ENCODE data around the gene FBXL16.
"Not testable (repeated sequence)": the region's sequence is repeated elsewhere in the genome, so short reads cannot be mapped to it uniquely, and the experiment has no call there.

FBXL16 gene, protein sequence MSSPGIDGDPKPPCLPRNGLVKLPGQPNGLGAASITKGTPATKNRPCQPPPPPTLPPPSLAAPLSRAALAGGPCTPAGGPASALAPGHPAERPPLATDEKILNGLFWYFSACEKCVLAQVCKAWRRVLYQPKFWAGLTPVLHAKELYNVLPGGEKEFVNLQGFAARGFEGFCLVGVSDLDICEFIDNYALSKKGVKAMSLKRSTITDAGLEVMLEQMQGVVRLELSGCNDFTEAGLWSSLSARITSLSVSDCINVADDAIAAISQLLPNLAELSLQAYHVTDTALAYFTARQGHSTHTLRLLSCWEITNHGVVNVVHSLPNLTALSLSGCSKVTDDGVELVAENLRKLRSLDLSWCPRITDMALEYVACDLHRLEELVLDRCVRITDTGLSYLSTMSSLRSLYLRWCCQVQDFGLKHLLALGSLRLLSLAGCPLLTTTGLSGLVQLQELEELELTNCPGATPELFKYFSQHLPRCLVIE

DNA sequence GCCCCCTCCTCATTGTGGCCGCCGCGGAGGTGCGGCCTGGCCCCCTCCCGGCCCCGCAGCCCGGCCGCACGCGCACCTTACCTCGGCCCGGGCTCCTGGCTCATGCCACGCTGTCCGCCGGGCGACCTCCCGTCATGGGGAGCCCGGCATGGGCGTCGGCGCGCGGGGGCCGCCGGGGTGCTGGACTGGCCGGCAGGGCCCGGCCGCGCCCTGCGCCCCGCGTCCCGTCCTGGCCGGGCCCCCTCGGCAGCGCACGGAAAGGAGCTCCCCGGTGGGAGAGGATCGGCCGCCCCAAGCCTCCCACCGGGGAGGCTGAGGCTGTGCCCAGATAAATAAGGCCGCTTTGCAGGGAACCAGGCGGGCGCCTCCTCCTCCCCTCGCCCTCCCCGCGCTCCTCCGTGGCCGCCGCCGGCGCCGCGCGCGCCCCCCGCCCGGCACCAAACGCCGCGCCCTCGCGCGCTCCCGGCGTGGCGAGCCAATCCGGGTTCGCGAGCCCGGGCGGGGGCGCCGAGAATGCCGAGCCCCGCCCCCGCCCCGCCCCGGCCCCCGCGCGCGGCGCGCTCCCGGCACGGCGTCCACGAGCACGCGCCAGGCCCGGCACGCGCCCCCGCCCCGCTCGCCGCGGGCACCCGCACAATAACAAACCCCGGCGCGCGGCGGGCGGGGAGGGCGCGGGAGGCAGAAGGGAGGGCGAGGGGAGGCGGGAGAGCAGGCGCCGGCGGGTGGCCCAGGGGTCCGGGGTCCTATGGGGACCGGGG is at the start of gene FBXL16:
FBXL16 (minus strand) TSS at position 371 of the 758 bp plus-strand sequence. CDS start 8,396 bp downstream, outside the sequence.
- no peak for DNase-seq

DNA sequence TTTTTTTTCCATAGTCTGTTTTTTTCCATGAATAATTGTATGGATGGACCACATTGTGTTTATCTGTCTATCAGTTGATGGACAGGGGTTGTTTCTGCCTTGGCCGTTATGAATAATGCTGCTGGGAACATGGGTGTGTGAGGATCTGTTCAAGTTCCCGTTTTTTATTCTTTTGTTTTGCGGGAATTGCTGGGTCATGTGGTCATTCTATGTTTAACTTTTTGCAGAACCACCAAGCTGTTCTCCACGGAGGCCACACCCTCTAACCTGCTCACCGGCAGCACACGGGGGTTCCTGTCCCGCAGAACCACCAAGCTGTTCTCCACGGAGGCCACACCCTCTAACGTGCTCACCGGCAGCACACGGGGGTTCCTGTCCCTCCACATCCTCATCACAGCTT is 49.1 kb upstream of the FBXL16 start:
- no peak for DNase-seq

GRCh38 chr16:754121-754607 is 48.6 kb upstream of the FBXL16 start:
- not testable (repeated sequence) for DNase-seq

DNA sequence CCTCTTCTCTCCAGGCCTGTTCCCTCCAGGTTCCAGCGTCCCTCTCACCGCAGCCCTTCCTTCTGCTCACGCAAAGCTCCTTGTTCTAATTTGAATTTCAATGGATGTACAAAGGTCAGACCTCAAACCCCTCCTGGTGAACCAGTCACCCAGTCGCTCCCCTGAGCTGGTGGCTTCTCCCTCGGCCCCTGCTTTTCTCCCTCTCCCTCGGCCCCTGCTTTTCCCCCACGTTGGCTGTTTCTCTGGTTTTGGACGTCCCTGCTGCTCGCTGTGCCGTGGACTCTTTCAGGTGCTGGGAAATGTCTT is 46.4 kb upstream of the FBXL16 start:
- DNase-seq = no peak

GRCh38 chr16:751152-752006 is 45.8 kb upstream of the FBXL16 start:
- no peak for DNase-seq

DNA sequence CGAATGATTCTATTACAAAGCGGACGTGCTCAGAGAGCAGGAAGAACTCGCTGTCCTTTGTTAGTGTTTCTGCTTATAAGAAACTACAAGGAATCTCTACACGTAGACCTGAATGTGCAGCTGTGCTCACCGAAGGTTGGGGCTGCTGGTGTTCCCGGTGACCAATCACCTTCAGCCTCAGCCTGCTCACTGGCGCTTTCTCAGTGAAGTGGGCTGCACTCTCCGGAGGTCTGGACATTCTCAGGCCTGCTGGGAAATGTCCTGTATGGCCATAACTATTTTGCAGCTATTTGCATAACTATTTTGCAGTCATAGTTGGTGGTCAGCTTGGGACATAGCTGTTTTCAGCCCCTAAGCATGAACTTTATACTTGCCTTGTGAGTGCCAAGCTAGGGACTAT is 44.9 kb upstream of the FBXL16 start:
- no peak for DNase-seq

GRCh38 chr16:749010-749409 is 43.4 kb upstream of the FBXL16 start:
- no peak for DNase-seq

GRCh38 chr16:747978-748746 is 42.6 kb upstream of the FBXL16 start:
- DNase-seq = no peak

DNA sequence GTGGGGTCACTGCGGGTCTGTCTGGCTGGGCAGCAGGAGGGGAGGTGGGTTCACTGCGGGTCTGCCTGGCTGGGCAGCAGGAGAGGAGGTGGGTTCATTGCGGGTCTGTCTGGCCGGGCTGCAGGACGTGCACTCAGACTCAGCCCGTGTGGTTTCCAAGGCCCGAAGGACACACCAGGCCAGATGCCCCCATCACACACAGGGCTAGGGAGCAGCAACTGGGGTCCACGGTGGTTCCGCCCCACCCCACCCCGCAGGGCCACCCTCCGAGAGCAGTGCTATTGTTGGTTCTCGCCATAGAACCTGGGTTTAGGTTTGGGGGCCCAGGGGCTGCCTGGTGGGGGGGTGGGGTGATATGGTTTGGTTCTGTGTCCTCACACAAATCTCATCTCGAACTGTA is 41.0 kb upstream of the FBXL16 start:
- no peak for DNase-seq

DNA sequence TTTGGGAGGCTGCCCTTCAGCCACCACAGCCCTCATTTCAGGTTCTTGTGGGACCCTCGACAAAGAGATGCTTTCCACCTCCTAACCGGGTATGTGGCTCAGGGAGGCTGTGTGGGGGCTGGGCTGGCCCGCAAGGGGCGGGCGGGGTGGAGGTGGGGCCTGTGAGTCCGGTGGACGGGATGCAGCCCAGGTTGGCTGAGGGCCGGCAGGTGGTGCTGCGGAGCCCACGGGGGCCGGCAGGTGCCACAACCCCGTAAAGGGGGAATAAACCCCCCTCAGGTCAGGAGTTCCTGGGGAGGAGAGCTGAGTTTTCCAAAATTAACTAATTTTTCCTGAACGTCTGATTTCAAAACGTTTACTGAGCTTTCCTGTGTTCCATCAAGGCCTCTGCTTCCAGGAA is 40.1 kb upstream of the FBXL16 start:
- DNase-seq = no peak

GRCh38 chr16:743794-744500 is 38.3 kb upstream of the FBXL16 start:
- no peak for DNase-seq

- DNase-seq = not testable (repeated sequence)
These were observed 37.3 kb upstream of the FBXL16 start for GRCh38 chr16:742894-743293.

DNA sequence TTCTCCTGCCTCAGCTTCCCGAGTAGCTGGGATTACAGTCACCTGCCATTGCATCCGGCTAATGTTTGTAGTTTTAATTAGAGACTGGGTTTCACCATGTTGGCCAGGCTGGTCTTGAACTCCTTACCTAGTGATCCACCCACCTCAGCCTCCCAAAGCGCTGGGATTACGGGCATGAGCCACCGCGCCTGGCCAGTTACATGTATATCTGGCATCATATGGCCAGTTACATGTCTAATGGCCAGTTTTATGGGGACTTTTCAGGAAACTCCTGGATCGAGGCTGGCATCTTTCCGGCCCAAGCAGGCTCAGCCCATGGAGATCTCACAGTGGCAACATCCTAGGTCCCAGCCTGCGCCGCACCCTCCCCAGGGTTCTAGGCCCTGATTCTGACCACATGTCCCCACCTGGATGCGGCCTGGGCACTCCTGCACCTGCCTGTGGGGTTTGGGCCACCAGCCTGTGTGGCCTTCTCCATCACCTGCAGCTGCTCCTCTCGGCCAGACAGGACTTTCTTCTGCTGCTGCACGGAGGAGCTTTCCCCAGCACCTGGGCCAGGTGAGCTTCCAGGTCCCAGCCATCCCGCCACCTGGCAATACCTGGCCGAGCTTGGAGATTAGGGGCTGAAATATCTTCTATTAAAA is 36.5 kb upstream of the FBXL16 start:
- DNase-seq = no peak

- DNase-seq = peak; percentile 89 to 95 (median 92)
These were observed 35.3 kb upstream of the FBXL16 start, which contains the start of gene CIAO3 for GRCh38 chr16:740764-741505. Gene CIAO3 (minus strand): TSS chr16:740997. CDS start chr16:740985, 12 bp downstream.

GRCh38 chr16:740459-740763 is 34.8 kb upstream of the FBXL16 start:
- no peak for DNase-seq

DNA sequence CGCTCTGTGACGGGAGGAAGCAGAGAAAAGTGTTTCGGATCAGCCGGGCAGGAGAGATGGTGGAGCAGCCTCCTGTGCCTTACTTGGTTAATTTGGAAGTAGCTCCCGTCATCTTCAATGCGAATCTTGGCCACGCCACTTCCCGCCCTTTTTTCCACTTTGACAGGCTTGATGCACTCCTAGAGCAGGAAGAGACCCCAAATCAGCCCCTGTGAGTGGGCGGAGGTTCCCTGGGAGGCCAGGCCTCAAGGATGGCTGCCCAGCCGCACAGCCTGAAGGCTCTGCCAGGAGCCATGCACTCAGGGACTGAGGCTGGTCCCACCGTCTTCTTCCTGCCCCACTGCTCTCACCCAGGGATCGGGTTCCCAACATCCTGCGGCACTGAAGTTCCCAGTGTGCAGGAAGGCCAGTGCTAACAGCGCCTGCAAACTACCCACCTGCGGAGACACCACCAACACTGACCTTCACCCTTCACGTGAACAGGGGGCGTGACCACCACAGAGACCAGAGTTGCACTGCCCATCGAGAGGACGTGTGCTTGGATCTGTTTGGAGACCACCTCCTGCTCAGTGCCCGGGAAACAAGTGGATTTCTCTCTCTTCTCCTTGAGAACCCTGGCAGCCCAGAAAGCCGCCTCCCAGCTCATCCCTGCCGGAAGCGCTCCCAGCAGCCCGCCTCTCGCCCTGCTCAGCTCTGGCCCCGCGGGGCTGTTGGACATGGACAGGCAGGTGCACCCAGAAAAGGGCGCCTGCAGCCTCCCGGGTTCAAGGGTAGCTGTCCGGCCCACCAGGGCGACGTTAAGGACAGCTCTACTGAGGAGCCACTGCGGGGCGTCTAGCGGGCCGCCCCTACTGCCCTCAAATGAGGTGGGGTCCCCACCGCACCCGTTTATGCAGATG is 34.2 kb upstream of the FBXL16 start:
- DNase-seq = no peak

GRCh38 chr16:736936-737481 is 31.4 kb upstream of the FBXL16 start:
- no peak for DNase-seq

DNA sequence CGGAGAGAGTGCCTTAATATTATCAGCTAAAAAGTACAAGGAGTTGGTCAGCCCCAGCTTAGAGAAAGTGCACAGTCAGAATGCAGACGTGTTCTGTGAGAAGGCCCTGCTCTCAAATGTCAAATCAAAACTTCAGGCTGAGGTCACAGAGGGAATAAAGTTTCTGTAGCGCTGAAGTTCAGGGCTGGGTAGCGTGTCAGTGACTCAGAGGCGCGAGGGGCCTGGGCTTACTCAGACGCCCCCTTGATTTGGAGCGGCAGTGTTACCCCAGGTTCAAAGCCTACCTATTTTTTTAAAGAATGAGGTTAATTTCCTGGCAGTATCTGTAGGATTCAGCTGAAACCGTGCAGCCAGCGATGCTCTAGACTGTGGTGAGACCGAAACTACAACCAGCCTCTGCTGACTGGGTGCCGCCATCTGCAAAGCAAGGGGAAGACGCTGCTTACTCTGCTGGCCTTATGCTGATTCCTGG is 30.4 kb upstream of the FBXL16 start:
- DNase-seq = no peak

All from activated naive CD4-positive, alpha-beta T cell (primary cell).